ENCODE data around the gene MSANTD1.

MSANTD1 gene

DNA sequence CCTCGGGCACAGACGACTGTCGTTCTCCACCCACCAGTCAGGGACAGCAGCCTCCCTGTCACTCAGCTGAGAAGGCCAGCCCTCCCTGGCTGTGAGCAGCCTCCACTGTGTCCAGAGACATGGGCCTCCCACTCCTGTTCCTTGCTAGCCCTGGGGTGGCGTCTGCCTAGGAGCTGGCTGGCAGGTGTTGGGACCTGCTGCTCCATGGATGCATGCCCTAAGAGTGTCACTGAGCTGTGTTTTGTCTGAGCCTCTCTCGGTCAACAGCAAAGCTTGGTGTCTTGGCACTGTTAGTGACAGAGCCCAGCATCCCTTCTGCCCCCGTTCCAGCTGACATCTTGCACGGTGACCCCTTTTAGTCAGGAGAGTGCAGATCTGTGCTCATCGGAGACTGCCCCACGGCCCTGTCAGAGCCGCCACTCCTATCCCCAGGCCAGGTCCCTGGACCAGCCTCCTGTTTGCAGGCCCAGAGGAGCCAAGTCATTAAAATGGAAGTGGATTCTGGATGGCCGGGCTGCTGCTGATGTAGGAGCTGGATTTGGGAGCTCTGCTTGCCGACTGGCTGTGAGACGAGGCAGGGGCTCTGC lies 7.9 kb upstream of the MSANTD1 start:
- no peaks in the 10 kb centered on the region for H3F3A ChIP-seq (ENCODE audit: insufficient read depth, low read length)
- no peaks in the 10 kb centered on the region for H3K9me3 ChIP-seq (ENCODE audit: low read length)
- no peaks in the 10 kb centered on the region for H3K36me3 ChIP-seq (ENCODE audit: insufficient read depth, low read length)
- no peaks in the 10 kb centered on the region for H3K9me2 ChIP-seq (ENCODE audit: low read depth, low read length)
- no peaks in the 10 kb centered on the region for H3K79me2 ChIP-seq (ENCODE audit: insufficient read depth, low read length)
- no peak overlapping the region for H3K27ac ChIP-seq (ENCODE audit: low read depth, low read length, poor library complexity, severe bottlenecking)
- no peak overlapping the region for H3K4me3 ChIP-seq (ENCODE audit: low read depth, low read length, poor library complexity, severe bottlenecking)
- H3K4me1 ChIP-seq (ENCODE audit: insufficient read depth, low read length, severe bottlenecking) = no peaks in the 10 kb centered on the region
- TF ChIP-seq, protein P1, sequence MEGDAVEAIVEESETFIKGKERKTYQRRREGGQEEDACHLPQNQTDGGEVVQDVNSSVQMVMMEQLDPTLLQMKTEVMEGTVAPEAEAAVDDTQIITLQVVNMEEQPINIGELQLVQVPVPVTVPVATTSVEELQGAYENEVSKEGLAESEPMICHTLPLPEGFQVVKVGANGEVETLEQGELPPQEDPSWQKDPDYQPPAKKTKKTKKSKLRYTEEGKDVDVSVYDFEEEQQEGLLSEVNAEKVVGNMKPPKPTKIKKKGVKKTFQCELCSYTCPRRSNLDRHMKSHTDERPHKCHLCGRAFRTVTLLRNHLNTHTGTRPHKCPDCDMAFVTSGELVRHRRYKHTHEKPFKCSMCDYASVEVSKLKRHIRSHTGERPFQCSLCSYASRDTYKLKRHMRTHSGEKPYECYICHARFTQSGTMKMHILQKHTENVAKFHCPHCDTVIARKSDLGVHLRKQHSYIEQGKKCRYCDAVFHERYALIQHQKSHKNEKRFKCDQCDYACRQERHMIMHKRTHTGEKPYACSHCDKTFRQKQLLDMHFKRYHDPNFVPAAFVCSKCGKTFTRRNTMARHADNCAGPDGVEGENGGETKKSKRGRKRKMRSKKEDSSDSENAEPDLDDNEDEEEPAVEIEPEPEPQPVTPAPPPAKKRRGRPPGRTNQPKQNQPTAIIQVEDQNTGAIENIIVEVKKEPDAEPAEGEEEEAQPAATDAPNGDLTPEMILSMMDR (IDR thresholded peaks at IDR 0.05; ENCODE audit: low read length) = no peak
- TF ChIP-seq EZH2 (IDR thresholded peaks at IDR 0.05; ENCODE audit: borderline replicate concordance, low read length) = no peak
- no peak overlapping the region for H3K9ac ChIP-seq (ENCODE audit: low read length)
- no peaks in the 10 kb centered on the region for H4K20me1 ChIP-seq (ENCODE audit: insufficient read depth, low read length)
- no peaks in the 10 kb centered on the region for H3K27me3 ChIP-seq (ENCODE audit: insufficient read depth, low read length)
- no peak overlapping the region for H3K4me2 ChIP-seq (ENCODE audit: low read length)
- no peak overlapping the region for H2AFZ ChIP-seq (ENCODE audit: low read length)

DNA sequence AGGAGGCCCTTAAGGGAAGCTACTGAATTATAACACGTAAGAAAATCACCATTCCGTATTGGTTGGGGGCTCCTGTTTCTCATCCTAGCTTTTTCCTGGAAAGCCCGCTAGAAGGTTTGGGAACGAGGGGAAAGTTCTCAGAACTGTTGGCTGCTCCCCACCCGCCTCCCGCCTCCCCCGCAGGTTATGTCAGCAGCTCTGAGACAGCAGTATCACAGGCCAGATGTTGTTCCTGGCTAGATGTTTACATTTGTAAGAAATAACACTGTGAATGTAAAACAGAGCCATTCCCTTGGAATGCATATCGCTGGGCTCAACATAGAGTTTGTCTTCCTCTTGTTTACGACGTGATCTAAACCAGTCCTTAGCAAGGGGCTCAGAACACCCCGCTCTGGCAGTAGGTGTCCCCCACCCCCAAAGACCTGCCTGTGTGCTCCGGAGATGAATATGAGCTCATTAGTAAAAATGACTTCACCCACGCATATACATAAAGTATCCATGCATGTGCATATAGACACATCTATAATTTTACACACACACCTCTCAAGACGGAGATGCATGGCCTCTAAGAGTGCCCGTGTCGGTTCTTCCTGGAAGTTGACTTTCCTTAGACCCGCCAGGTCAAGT lies 6.9 kb upstream of the MSANTD1 start:
- no peaks in the 10 kb centered on the region for H3K79me2 ChIP-seq (ENCODE audit: insufficient read depth, low read length)
- H3K9ac ChIP-seq (ENCODE audit: low read length) = no peak overlapping the region
- no peak for TF ChIP-seq EZH2 (IDR thresholded peaks at IDR 0.05; ENCODE audit: borderline replicate concordance, low read length)
- TF ChIP-seq, protein P1 (IDR thresholded peaks at IDR 0.05; ENCODE audit: low read length) = no peak
- no peaks in the 10 kb centered on the region for H3K4me1 ChIP-seq (ENCODE audit: insufficient read depth, low read length, severe bottlenecking)
- no peaks in the 10 kb centered on the region for H3K36me3 ChIP-seq (ENCODE audit: insufficient read depth, low read length)
- H3K9me3 ChIP-seq (ENCODE audit: low read length) = no peaks in the 10 kb centered on the region
- no peaks in the 10 kb centered on the region for H3K27me3 ChIP-seq (ENCODE audit: insufficient read depth, low read length)
- H2AFZ ChIP-seq (ENCODE audit: low read length) = no peak overlapping the region
- H3K27ac ChIP-seq (ENCODE audit: low read depth, low read length, poor library complexity, severe bottlenecking) = no peak overlapping the region
- no peak overlapping the region for H3K4me3 ChIP-seq (ENCODE audit: low read depth, low read length, poor library complexity, severe bottlenecking)
- H3F3A ChIP-seq (ENCODE audit: insufficient read depth, low read length) = no peaks in the 10 kb centered on the region
- no peak overlapping the region for H3K4me2 ChIP-seq (ENCODE audit: low read length)
- no peaks in the 10 kb centered on the region for H3K9me2 ChIP-seq (ENCODE audit: low read depth, low read length)
- no peaks in the 10 kb centered on the region for H4K20me1 ChIP-seq (ENCODE audit: insufficient read depth, low read length)

DNA sequence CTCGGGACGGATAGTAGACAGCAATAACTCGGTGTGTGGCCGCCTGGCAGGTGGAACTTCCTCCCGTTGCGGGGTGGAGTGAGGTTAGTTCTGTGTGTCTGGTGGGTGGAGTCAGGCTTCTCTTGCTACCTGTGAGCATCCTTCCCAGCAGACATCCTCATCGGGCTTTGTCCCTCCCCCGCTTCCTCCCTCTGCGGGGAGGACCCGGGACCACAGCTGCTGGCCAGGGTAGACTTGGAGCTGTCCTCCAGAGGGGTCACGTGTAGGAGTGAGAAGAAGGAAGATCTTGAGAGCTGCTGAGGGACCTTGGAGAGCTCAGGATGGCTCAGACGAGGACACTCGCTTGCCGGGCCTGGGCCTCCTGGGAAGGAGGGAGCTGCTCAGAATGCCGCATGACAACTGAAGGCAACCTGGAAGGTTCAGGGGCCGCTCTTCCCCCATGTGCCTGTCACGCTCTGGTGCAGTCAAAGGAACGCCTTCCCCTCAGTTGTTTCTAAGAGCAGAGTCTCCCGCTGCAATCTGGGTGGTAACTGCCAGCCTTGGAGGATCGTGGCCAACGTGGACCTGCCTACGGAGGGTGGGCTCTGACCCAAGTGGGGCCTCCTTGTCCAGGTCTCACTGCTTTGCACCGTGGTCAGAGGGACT lies 5.7 kb upstream of the MSANTD1 start:
- Histone ChIP-seq H3K79me2 (ENCODE audit: insufficient read depth, low read length) (no peaks in the 10 kb centered on the region), H3K9me2 (ENCODE audit: low read depth, low read length) (no peaks in the 10 kb centered on the region), H3K9me3 (ENCODE audit: low read length) (no peaks in the 10 kb centered on the region), H3K4me2 (ENCODE audit: low read length) (no peak overlapping the region), H3K27me3 (ENCODE audit: insufficient read depth, low read length) (no peaks in the 10 kb centered on the region), H3K4me3 (ENCODE audit: low read depth, low read length, poor library complexity, severe bottlenecking) (no peak overlapping the region), H4K20me1 (ENCODE audit: insufficient read depth, low read length) (no peaks in the 10 kb centered on the region), H3K36me3 (ENCODE audit: insufficient read depth, low read length) (no peaks in the 10 kb centered on the region), H3K27ac (ENCODE audit: low read depth, low read length, poor library complexity, severe bottlenecking) (no peak overlapping the region), H3K4me1 (ENCODE audit: insufficient read depth, low read length, severe bottlenecking) (no peaks in the 10 kb centered on the region), H3F3A (ENCODE audit: insufficient read depth, low read length) (no peaks in the 10 kb centered on the region), H3K9ac (ENCODE audit: low read length) (no peak overlapping the region), H2AFZ (ENCODE audit: low read length) (no peak overlapping the region)
- TF ChIP-seq, protein P1 (IDR thresholded peaks at IDR 0.05; ENCODE audit: low read length) = no peak
- no peak for TF ChIP-seq EZH2 (IDR thresholded peaks at IDR 0.05; ENCODE audit: borderline replicate concordance, low read length)
